DOHH2 (cell line): ENCODE results near the gene MRPS23.

Experiments
- CTCF ChIP-seq: fragments of 200-600 bp; sonication (generic); IDR thresholded peaks from one replicate; pipeline ENCODE4 v1.5.1; 2014; ENCODE audit warnings: antibody characterized with exemption, mild to moderate bottlenecking, low read depth, low read length; ENCODE audit not compliant: poor library complexity, severe bottlenecking
- EZH2phosphoT487 ChIP-seq: fragments of 200-600 bp; sonication (generic); IDR thresholded peaks from 2 replicates; pipeline ENCODE4 v1.6.1; 2017; ENCODE audit warnings: borderline replicate concordance, mild to moderate bottlenecking, antibody characterized with exemption, low read length, moderate library complexity, mixed read lengths

GRCh38 chr17:57823469-57824401, 26.1 kb downstream of the MRPS23 start:
- TF ChIP-seq CTCF (no peak), EZH2phosphoT487 (no peak)
